ENCODE data around the gene PTPRM.

DNA sequence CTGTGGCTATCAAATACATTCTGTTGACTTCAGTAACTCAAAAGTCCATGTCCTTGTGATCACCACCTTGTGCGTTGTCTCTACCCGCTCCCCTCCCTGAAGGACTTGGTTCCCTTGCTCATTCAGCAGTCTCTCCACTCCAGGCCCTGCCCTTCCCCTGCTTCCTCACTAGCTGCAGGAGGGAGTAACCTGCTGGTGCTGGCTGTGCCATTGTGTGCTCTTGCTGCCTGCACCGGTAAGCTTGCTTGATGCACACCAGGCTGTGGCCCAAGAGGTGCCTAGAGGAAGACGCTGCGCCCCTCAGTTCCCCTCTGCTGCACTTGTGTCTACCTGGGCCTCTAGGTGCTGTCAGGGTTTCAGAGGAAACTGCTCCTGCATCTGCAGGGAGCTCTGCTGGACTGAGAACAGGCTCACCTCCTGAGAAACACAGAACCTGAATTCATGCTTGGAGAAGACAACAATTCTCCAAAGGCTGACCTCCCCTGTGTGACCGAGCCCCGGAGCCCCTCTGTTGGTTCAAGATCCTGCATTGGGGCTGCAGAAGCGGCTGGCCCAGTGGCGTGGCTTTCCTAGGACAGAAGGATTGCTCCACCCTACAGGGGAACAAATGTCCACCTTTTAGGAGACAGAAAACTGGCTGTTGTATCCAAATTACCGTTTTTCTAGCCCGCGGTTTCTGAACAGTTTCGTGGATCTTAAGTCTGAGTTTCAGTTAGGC, 33.6 kb downstream of the PTPRM start:
- TF ChIP-seq, protein P1, sequence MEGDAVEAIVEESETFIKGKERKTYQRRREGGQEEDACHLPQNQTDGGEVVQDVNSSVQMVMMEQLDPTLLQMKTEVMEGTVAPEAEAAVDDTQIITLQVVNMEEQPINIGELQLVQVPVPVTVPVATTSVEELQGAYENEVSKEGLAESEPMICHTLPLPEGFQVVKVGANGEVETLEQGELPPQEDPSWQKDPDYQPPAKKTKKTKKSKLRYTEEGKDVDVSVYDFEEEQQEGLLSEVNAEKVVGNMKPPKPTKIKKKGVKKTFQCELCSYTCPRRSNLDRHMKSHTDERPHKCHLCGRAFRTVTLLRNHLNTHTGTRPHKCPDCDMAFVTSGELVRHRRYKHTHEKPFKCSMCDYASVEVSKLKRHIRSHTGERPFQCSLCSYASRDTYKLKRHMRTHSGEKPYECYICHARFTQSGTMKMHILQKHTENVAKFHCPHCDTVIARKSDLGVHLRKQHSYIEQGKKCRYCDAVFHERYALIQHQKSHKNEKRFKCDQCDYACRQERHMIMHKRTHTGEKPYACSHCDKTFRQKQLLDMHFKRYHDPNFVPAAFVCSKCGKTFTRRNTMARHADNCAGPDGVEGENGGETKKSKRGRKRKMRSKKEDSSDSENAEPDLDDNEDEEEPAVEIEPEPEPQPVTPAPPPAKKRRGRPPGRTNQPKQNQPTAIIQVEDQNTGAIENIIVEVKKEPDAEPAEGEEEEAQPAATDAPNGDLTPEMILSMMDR (IDR thresholded peaks at IDR 0.05) = no peak
- TF ChIP-seq ETV6 (CRISPR knock-in tag; IDR thresholded peaks at IDR 0.05) = no peak
- TF ChIP-seq, protein P2, sequence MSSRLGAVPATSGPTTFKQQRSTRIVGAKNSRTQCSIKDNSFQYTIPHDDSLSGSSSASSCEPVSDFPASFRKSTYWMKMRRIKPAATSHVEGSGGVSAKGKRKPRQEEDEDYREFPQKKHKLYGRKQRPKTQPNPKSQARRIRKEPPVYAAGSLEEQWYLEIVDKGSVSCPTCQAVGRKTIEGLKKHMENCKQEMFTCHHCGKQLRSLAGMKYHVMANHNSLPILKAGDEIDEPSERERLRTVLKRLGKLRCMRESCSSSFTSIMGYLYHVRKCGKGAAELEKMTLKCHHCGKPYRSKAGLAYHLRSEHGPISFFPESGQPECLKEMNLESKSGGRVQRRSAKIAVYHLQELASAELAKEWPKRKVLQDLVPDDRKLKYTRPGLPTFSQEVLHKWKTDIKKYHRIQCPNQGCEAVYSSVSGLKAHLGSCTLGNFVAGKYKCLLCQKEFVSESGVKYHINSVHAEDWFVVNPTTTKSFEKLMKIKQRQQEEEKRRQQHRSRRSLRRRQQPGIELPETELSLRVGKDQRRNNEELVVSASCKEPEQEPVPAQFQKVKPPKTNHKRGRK (CRISPR knock-in tag; IDR thresholded peaks at IDR 0.05; ENCODE audit: borderline replicate concordance) = no peak
- TF ChIP-seq SP1 (CRISPR knock-in tag; conservative IDR thresholded peaks at IDR 0.05) = no peak
- TF ChIP-seq, protein P3, sequence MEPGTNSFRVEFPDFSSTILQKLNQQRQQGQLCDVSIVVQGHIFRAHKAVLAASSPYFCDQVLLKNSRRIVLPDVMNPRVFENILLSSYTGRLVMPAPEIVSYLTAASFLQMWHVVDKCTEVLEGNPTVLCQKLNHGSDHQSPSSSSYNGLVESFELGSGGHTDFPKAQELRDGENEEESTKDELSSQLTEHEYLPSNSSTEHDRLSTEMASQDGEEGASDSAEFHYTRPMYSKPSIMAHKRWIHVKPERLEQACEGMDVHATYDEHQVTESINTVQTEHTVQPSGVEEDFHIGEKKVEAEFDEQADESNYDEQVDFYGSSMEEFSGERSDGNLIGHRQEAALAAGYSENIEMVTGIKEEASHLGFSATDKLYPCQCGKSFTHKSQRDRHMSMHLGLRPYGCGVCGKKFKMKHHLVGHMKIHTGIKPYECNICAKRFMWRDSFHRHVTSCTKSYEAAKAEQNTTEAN (CRISPR knock-in tag; IDR thresholded peaks at IDR 0.05) = no peak
- TF ChIP-seq IRF2 (CRISPR knock-in tag; IDR thresholded peaks at IDR 0.05; ENCODE audit: borderline replicate concordance, low read depth) = no peak
- no peak for TF ChIP-seq TCF7 (CRISPR knock-in tag; IDR thresholded peaks at IDR 0.05; ENCODE audit: low read depth)
- TF ChIP-seq GABPB1 (CRISPR knock-in tag; IDR thresholded peaks at IDR 0.05) = no peak
- no peak for TF ChIP-seq TEAD4 (CRISPR knock-in tag; IDR thresholded peaks at IDR 0.05)
- TF ChIP-seq NR1H2 (CRISPR knock-in tag; IDR thresholded peaks at IDR 0.05) = no peak
- no peak for TF ChIP-seq RORB (CRISPR knock-in tag; IDR thresholded peaks at IDR 0.05)
- no peak for TF ChIP-seq CBFB (CRISPR knock-in tag; IDR thresholded peaks at IDR 0.05; ENCODE audit: low read depth)
- TF ChIP-seq NFE2L1 (CRISPR knock-in tag; IDR thresholded peaks at IDR 0.05) = no peak
- TF ChIP-seq SMAD3 (CRISPR knock-in tag; IDR thresholded peaks at IDR 0.05; ENCODE audit: borderline replicate concordance) = no peak
